C4-2B (cell line): ENCODE results near the gene KSR2.

Experiments
- H3K27ac ChIP-seq: fragments of 450-650 bp; 2 replicates; pipeline ENCODE4 v1.5.1; 2017
- CTCF ChIP-seq: fragments of 450-650 bp; conservative IDR thresholded peaks from 2 replicates; pipeline ENCODE4 v1.5.1; 2017; ENCODE audit warnings: mild to moderate bottlenecking
- ZFX ChIP-seq: fragments of 450-650 bp; IDR thresholded peaks from 2 replicates; pipeline ENCODE4 v1.6.1; 2017

Gene KSR2

GRCh38 chr12:117521867-117522266 is 446.9 kb downstream of the KSR2 start:
- no peak overlapping the region for H3K27ac ChIP-seq
- no peak for TF ChIP-seq ZFX
- TF ChIP-seq CTCF, result no peak

- no peak for TF ChIP-seq CTCF
- no peak for TF ChIP-seq ZFX
These were observed 447.4 kb downstream of the KSR2 start for GRCh38 chr12:117521346-117521745.

DNA sequence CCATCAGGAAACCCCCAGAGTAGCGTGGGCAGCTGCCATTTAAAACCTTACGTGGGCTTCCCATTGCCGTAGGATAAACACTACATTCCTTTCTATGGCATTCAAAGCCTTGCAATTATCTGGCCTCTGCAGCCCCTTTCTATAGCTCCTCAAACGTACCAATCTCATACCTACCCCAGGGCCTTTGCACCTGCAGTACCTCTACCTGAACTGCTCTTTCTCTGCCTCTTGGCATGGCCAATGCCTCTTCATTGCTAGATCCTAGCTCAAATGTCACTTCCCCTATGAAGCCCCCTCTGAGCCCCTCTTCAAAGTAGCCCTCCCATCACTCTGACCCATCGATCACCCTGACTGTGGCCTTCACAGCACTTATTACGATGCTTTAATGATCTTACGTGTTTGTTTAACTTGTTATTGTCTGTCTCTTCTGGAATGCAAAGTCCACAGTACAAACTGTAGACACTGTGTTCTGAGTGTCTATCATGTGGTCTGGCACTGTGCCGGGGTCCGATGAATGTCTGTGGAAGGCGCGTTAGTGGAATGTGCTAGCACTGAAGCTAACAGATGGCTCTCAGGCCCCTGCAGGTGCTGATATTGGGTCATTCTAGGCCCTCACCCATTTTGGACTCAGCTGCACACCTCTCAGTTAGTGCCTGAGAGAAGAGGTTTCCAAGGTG is 450.1 kb downstream of the KSR2 start:
- TF ChIP-seq ZFX, result no peak
- TF ChIP-seq CTCF, result no peak
- H3K27ac ChIP-seq, result peak overlapping the region; percentile 14; the same call in 1 of the 2 replicates

More at GRCh38 chr12:117521346-117521745, 447.4 kb downstream of the KSR2 start:
- H3K27ac ChIP-seq, result no peak overlapping the region

GRCh38 chr12:117517219-117517739 is 451.5 kb downstream of the KSR2 start:
- no peak for TF ChIP-seq CTCF
- no peak for TF ChIP-seq ZFX

DNA sequence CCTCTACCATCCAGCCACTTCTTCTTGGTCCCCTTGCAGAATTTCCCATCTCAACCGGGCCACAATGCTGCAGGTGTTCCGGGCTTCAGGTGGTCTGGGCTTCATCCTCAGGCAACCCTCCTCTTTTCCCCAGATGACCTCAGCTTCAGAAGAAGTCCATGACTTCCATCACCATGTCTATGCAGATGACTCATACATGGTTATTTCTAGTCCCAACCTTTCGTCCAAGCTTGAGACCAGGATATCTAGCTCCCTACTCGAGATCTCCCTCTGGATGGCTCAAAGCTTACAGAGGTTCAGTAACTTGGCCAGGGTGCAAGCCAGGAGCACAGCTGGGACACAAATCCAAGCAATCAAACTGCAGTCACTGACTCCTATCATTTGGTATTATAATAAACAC is 452.8 kb downstream of the KSR2 start:
- TF ChIP-seq CTCF (no peak), ZFX (no peak)
- no peak overlapping the region for H3K27ac ChIP-seq

More at GRCh38 chr12:117517219-117517739, 451.5 kb downstream of the KSR2 start:
- H3K27ac ChIP-seq, result no peak overlapping the region

- H3K27ac ChIP-seq, result no peak overlapping the region; the same call in 1 of the 2 replicates
- TF ChIP-seq ZFX (no peak), CTCF (no peak)
These were observed 454.8 kb downstream of the KSR2 start for GRCh38 chr12:117514016-117514415.

- H3K27ac ChIP-seq, result no peak overlapping the region; the same call in 1 of the 2 replicates
- TF ChIP-seq CTCF, result no peak
- no peak for TF ChIP-seq ZFX
These were observed 455.4 kb downstream of the KSR2 start for GRCh38 chr12:117513353-117513752.
